ENCODE results near the gene GPR142. TPM values are rescaled to one million over a fixed set of nuclear protein-coding genes. Genes with fewer than 3 reads are reported as not detected.
A peak's percentile ranks its signal among the peaks of the same experiment; 100 is the strongest.

GPR142 gene
- total and polyA plus RNA-seq, 2 of the 13 experiments (the other 11 are each of a cell fraction or from before 2014, with no cell fraction given) = not detected

DNA sequence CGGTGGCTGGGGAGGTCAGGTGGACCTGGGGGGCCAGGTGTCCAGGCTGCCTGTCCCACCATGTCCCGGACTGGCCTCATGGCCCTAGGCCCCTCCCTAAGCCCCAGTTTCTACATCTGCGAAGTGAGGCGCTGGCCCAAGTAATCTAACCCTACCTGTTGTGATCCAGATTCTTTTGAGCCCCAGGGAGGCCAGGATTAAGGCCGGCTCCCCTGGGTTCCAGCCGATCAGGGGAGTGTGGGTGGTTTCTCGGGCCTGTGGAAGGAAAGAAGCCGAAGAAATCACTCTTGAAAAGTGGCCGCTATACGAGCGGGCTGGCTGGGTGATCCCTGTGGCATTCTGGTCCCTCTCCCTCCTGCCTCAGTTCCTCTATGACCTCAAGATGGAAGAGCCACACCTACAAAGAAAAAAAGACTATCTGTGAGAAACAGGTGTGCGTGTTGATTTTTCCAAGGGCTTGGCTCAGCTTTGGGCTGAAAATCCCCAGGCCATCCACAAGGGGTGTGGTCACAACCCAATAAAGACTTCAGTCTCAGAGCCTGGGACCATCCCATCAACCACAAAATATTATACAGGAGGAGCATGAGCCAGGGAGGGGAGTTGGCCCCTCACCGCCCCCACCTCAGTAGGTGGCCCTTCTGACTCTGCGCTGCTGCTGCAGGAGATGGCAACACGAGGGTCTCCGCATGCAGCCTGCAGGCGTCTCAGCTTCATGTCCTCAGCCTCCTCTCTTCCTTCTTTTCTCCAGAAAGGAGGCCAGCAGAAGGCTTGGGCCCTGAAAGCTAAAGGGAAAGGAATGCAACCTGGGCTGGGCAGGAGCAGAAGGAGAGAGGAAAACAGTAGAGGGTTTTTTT, 20.3 kb downstream of the GPR142 start:
- POLR2A ChIA-PET = no interaction called here
- CTCF ChIA-PET (ENCODE audit: low intra/inter-chr PET ratio, low total read pairs) = no interaction called here
- Histone ChIP-seq H3K27ac (ENCODE audit: extremely low read length, insufficient read depth, low read length) (no peak overlapping the region), H3K27me3 (ENCODE audit: control insufficient read depth in 1 of 2, insufficient read depth in 2 of 2, low read length in 2 of 2) (peaks cover 2 to 22% of the 10 kb centered on the region in 2 experiments; a peak in 3 of 5 replicates), H3K4me2 (ENCODE audit: low read depth, low read length) (no peak overlapping the region), H4K20me1 (ENCODE audit: insufficient read depth, low read length) (no peaks in the 10 kb centered on the region), H3K9me3 (ENCODE audit: low read length) (no peaks in the 10 kb centered on the region), H3K4me3 (replicated peaks in 1 of 3; ENCODE audit: insufficient read depth in 1 of 3, low read depth in 2 of 3, low read length in 3 of 3) (no peak overlapping the region), H3K36me3 (replicated peaks in 1 of 2; ENCODE audit: control insufficient read depth in 1 of 2, insufficient read depth in 2 of 2, low read length in 2 of 2) (no peaks in the 10 kb centered on the region), H3K4me1 (ENCODE audit: insufficient read depth, low read length) (peaks cover 14% of the 10 kb centered on the region; the same call in 1 of the 2 replicates), H2AFZ (ENCODE audit: low read length) (no peak overlapping the region), H3K79me2 (ENCODE audit: insufficient read depth, low read length) (no peaks in the 10 kb centered on the region), H3K9ac (ENCODE audit: insufficient read depth, low read depth, low read length) (no peak overlapping the region)
- no peak for TF ChIP-seq ZNF24 (IDR thresholded peaks at IDR 0.05)
- no peak for TF ChIP-seq ZNF530 (CRISPR knock-in tag; IDR thresholded peaks at IDR 0.05; ENCODE audit: low read depth)
- no peak for TF ChIP-seq ZNF329 (CRISPR knock-in tag; IDR thresholded peaks at IDR 0.05; ENCODE audit: low read depth)
- TF ChIP-seq ZNF644 (CRISPR knock-in tag; IDR thresholded peaks at IDR 0.05; ENCODE audit: low read depth) = no peak
- TF ChIP-seq SP1 (IDR thresholded peaks at IDR 0.05) = no peak
- no peak for TF ChIP-seq SP1 (CRISPR knock-in tag; IDR thresholded peaks at IDR 0.05)
- TF ChIP-seq ZSCAN30 (CRISPR knock-in tag; IDR thresholded peaks at IDR 0.05) = no peak
- TF ChIP-seq, protein P1, sequence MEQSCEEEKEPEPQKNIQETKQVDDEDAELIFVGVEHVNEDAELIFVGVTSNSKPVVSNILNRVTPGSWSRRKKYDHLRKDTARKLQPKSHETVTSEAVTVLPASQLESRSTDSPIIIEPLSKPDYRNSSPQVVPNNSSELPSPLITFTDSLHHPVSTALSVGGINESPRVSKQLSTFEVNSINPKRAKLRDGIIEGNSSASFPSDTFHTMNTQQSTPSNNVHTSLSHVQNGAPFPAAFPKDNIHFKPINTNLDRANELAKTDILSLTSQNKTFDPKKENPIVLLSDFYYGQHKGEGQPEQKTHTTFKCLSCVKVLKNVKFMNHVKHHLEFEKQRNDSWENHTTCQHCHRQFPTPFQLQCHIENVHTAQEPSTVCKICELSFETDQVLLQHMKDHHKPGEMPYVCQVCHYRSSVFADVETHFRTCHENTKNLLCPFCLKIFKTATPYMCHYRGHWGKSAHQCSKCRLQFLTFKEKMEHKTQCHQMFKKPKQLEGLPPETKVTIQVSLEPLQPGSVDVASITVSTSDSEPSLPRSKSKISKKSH (CRISPR knock-in tag; IDR thresholded peaks at IDR 0.05; ENCODE audit: borderline replicate concordance) = no peak
- no peak for TF ChIP-seq ZNF343 (CRISPR knock-in tag; IDR thresholded peaks at IDR 0.05)
- no peak for TF ChIP-seq ZNF772 (CRISPR knock-in tag; IDR thresholded peaks at IDR 0.05)
- no peak for TF ChIP-seq MAFF (IDR thresholded peaks at IDR 0.05; ENCODE audit: low read depth, low read length)
- TF ChIP-seq SNRNP70 (IDR thresholded peaks at IDR 0.05; ENCODE audit: low read depth, low read length) = no peak
- TF ChIP-seq, protein P2, sequence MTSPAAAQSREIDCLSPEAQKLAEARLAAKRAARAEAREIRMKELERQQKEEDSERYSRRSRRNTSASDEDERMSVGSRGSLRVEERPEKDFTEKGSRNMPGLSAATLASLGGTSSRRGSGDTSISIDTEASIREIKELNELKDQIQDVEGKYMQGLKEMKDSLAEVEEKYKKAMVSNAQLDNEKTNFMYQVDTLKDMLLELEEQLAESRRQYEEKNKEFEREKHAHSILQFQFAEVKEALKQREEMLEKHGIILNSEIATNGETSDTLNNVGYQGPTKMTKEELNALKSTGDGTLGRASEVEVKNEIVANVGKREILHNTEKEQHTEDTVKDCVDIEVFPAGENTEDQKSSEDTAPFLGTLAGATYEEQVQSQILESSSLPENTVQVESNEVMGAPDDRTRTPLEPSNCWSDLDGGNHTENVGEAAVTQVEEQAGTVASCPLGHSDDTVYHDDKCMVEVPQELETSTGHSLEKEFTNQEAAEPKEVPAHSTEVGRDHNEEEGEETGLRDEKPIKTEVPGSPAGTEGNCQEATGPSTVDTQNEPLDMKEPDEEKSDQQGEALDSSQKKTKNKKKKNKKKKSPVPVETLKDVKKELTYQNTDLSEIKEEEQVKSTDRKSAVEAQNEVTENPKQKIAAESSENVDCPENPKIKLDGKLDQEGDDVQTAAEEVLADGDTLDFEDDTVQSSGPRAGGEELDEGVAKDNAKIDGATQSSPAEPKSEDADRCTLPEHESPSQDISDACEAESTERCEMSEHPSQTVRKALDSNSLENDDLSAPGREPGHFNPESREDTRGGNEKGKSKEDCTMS (CRISPR knock-in tag; conservative IDR thresholded peaks at IDR 0.05) = no peak
- WGBS (ENCODE audit: low lambda C conversion rate) = 70% methylated on average over 16 of the region's 17 CpGs
- in situ Hi-C loops (cut with HindIII; ENCODE audit: extremely low pct_ligation_motif_present, low pct_unique_long_range_greater_than_20kb) = no loop called here
- DNase-seq (ENCODE audit: low spot score) (no peak), ATAC-seq (peak; percentile 20; the same call in 1 of the 3 replicates), FAIRE-seq (no peak)
- no TSS peak for BruUV-seq (replicated peaks)
- intact Hi-C loops (cut with micrococcal nuclease; ENCODE audit: unreplicated experiment) = no loop called here

Measured in HepG2 (cell line).